SK-N-SH (cell line): ENCODE data around the gene EIF4G2.

Experiments used
- ELF1 ChIP-seq: IDR thresholded peaks from 2 replicates; pipeline ENCODE4 v1.4.0; 2012
- EP300 ChIP-seq, 2 experiments: IDR thresholded peaks; 2 replicates each; pipeline versions ENCODE4 v1.4.0 to v1.6.1; 2012; ENCODE audit warnings: borderline replicate concordance in 1 of 2, low read depth in 1 of 2, low read length in 1 of 2
- EZH2phosphoT487 ChIP-seq: fragments of 200-600 bp; sonication (generic); IDR thresholded peaks from 2 replicates; pipeline ENCODE4 v1.6.1; 2017; ENCODE audit warnings: low read depth, mixed run types, mild to moderate bottlenecking, antibody characterized with exemption, moderate library complexity, borderline replicate concordance
- FOXM1 ChIP-seq: IDR thresholded peaks from 2 replicates; pipeline ENCODE4 v1.4.0; 2012; ENCODE audit warnings: low read depth, mild to moderate bottlenecking
- NRF1 ChIP-seq: IDR thresholded peaks from 2 replicates; pipeline ENCODE4 v1.6.1; 2012; ENCODE audit warnings: low read depth, mild to moderate bottlenecking, low read length
- POLR2AphosphoS5 ChIP-seq: IDR thresholded peaks from 2 replicates; pipeline ENCODE4 v1.6.1; 2012; ENCODE audit warnings: low read depth, low read length
- RCOR1 ChIP-seq: fragments of 150-350 bp; IDR thresholded peaks from 2 replicates; pipeline ENCODE4 v1.6.1; 2017; ENCODE audit warnings: antibody characterized with exemption, low read length
- RFX5 ChIP-seq: IDR thresholded peaks from 2 replicates; pipeline ENCODE4 v1.6.1; 2012; ENCODE audit warnings: mild to moderate bottlenecking, improper control_type of control experiment, low read length
- USF1 ChIP-seq: IDR thresholded peaks from 2 replicates; pipeline ENCODE4 v1.4.0; 2012; ENCODE audit warnings: low read depth, borderline replicate concordance
- YY1 ChIP-seq: IDR thresholded peaks from 2 replicates; pipeline ENCODE4 v1.4.0; 2012; ENCODE audit warnings: low read depth, mild to moderate bottlenecking
- TF ChIP-seq, protein P1 (sequence below): fragments of 200-600 bp; sonication (generic); IDR thresholded peaks from 2 replicates; pipeline ENCODE4 v1.6.1; 2017; ENCODE audit warnings: antibody characterized with exemption, mild to moderate bottlenecking, moderate library complexity
- TF ChIP-seq, protein P2 (sequence below): IDR thresholded peaks from 2 replicates; pipeline ENCODE4 v1.4.0; 2012; ENCODE audit warnings: low read depth, borderline replicate concordance

- TF ChIP-seq, protein P1, sequence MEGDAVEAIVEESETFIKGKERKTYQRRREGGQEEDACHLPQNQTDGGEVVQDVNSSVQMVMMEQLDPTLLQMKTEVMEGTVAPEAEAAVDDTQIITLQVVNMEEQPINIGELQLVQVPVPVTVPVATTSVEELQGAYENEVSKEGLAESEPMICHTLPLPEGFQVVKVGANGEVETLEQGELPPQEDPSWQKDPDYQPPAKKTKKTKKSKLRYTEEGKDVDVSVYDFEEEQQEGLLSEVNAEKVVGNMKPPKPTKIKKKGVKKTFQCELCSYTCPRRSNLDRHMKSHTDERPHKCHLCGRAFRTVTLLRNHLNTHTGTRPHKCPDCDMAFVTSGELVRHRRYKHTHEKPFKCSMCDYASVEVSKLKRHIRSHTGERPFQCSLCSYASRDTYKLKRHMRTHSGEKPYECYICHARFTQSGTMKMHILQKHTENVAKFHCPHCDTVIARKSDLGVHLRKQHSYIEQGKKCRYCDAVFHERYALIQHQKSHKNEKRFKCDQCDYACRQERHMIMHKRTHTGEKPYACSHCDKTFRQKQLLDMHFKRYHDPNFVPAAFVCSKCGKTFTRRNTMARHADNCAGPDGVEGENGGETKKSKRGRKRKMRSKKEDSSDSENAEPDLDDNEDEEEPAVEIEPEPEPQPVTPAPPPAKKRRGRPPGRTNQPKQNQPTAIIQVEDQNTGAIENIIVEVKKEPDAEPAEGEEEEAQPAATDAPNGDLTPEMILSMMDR, result no peak
- no peak for TF ChIP-seq EP300 (IDR thresholded peaks at IDR 0.05; ENCODE audit: borderline replicate concordance in 1 of 2, low read depth in 1 of 2, low read length in 1 of 2)
- no peak for TF ChIP-seq RFX5
- TF ChIP-seq POLR2AphosphoS5, result no peak
- TF ChIP-seq FOXM1, result no peak
- TF ChIP-seq YY1, result no peak
- no peak for TF ChIP-seq NRF1
- TF ChIP-seq RCOR1, result no peak
- TF ChIP-seq, protein P2, sequence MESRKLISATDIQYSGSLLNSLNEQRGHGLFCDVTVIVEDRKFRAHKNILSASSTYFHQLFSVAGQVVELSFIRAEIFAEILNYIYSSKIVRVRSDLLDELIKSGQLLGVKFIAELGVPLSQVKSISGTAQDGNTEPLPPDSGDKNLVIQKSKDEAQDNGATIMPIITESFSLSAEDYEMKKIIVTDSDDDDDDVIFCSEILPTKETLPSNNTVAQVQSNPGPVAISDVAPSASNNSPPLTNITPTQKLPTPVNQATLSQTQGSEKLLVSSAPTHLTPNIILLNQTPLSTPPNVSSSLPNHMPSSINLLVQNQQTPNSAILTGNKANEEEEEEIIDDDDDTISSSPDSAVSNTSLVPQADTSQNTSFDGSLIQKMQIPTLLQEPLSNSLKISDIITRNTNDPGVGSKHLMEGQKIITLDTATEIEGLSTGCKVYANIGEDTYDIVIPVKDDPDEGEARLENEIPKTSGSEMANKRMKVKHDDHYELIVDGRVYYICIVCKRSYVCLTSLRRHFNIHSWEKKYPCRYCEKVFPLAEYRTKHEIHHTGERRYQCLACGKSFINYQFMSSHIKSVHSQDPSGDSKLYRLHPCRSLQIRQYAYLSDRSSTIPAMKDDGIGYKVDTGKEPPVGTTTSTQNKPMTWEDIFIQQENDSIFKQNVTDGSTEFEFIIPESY, result no peak
- TF ChIP-seq EZH2phosphoT487, result no peak
- TF ChIP-seq ELF1, result no peak
- TF ChIP-seq USF1, result no peak
Observed at GRCh38 chr11:10855295-10855694, 46.6 kb upstream of the EIF4G2 start.
